ENCODE results near the gene SMIM32.

DNA sequence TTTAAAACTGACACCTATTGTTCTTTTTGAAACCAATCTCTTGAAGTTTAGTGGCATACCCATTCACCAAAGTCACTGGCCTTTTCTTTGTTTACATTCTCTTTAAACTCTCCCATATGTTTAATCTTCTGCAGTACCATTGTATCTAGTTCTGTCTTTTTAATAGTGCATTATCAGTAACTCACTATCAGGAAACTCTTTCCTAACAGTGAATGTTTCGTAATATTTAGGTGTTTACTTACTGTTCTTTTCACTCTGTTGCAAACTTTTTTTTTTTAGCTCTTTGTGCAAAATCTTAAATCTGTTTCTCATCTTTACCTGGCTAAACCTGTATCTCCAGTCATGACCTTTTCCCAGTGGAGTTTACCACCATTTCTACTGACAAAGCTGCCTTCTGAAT lies 43.1 kb downstream of the SMIM32 start:
- TF ChIP-seq CTCF (IDR thresholded peaks at IDR 0.05) (no peak), ZFX (IDR thresholded peaks at IDR 0.05; ENCODE audit: borderline replicate concordance) (no peak)

Data from 22Rv1 (cell line).